Ovary (tissue), 3 donors: ENCODE results near the gene NDUFA8.

Source experiments
- EP300 ChIP-seq: sonication (generic); formaldehyde crosslinking; IDR thresholded peaks from one replicate; pipeline ENCODE4 v1.6.1; 2017; ENCODE audit warnings: antibody characterized with exemption
- POLR2A ChIP-seq: fragments of 450-650 bp; IDR thresholded peaks from one replicate; pipeline ENCODE4 v1.6.1; 2017; ENCODE audit warnings: antibody characterized with exemption, mild to moderate bottlenecking, moderate library complexity
- TF ChIP-seq, protein P1 (sequence below), 3 donors: fragments of 450-650 bp in 2 of 3; fragments of 200-600 bp in 1 of 3; IDR thresholded peaks; one replicate each; pipeline versions ENCODE4 v1.5.1 to v1.8.0; 2016 to 2022; ENCODE audit warnings: antibody characterized with exemption in 3 of 3, mild to moderate bottlenecking in 1 of 3
- donor health status: DM: no; HTN: no; CAD: no.

DNA sequence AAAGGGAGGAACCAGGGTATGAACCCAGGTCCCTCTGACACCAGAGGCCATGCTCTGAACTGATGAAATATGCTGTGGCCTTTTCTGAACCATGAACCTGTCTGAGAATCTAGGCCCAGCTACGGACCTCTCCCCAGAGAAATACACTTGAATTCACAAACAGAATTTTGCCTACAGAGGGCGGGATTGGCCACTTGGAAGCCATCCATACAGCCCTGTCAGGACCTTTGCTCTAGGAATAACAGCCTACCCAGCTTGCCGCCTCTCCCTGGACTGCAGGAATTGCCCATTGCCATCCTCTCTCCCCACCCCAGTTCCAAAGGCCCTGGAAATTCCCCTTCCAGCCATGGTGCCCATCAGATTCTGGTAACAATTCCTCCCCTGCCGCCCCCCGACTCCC lies 26.7 kb upstream of the NDUFA8 start:
- TF ChIP-seq, protein P1, sequence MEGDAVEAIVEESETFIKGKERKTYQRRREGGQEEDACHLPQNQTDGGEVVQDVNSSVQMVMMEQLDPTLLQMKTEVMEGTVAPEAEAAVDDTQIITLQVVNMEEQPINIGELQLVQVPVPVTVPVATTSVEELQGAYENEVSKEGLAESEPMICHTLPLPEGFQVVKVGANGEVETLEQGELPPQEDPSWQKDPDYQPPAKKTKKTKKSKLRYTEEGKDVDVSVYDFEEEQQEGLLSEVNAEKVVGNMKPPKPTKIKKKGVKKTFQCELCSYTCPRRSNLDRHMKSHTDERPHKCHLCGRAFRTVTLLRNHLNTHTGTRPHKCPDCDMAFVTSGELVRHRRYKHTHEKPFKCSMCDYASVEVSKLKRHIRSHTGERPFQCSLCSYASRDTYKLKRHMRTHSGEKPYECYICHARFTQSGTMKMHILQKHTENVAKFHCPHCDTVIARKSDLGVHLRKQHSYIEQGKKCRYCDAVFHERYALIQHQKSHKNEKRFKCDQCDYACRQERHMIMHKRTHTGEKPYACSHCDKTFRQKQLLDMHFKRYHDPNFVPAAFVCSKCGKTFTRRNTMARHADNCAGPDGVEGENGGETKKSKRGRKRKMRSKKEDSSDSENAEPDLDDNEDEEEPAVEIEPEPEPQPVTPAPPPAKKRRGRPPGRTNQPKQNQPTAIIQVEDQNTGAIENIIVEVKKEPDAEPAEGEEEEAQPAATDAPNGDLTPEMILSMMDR (IDR thresholded peaks at IDR 0.05): no peak
- TF ChIP-seq EP300 (no peak), POLR2A (no peak)
